AG04449 (cell line): ENCODE results near the gene TNFSF11.

Experiments used
- CTCF ChIA-PET: fragments of 350-600 bp; formaldehyde crosslinking; extraction: SDS; loops from one replicate; lab custom pipeline; 2021; ENCODE audit warnings: antibody characterized with exemption; lab: Yijun Ruan, JAX
- POLR2A ChIA-PET: fragments of 400-600, 350-600 bp; formaldehyde crosslinking; extraction: SDS; loops from one replicate; lab custom pipeline; 2020; ENCODE audit warnings: antibody characterized with exemption, inconsistent platforms; lab: Yijun Ruan, JAX
- DNase-seq: peaks from one replicate; pipeline ENCODE4 v3.0.0-alpha.2; 2010; ENCODE audit warnings: low read depth, low spot score
- H3K4me3 ChIP-seq: 2 replicates; pipeline ENCODE4 v1.5.1; 2011; ENCODE audit warnings: low read depth, mild to moderate bottlenecking, control low read depth, low read length
- CTCF ChIP-seq: IDR thresholded peaks from one replicate; pipeline ENCODE4 v1.5.1; 2011; ENCODE audit warnings: mild to moderate bottlenecking, moderate library complexity, low read length, control low read depth, inconsistent platforms; ENCODE audit not compliant: insufficient read depth; ENCODE audit errors: missing control alignments

The TNFSF11 gene

GRCh38 chr13:42574435-42575311 lies 721 bp downstream of the TNFSF11 start:
- no peak overlapping the region; the same call in 1 of the 2 replicates for H3K4me3 ChIP-seq
- ChIA-PET POLR2A (no interaction called here), CTCF (no interaction called here)
- DNase-seq = no peak
- TF ChIP-seq CTCF = no peak

GRCh38 chr13:42575938-42576337 lies 2.0 kb downstream of the TNFSF11 start:
- ChIA-PET POLR2A (no interaction called here), CTCF (interaction anchor here (1.9 kb wide), 1 partner anchor 20 kb away, joined by 7 read pairs; no protein-coding TSS in a partner anchor)
- TF ChIP-seq CTCF = no peak
- DNase-seq = no peak
- no peak overlapping the region for H3K4me3 ChIP-seq

GRCh38 chr13:42577538-42577937 lies 3.6 kb downstream of the TNFSF11 start:
- DNase-seq = no peak
- CTCF ChIA-PET = interaction anchor here (1.2 to 1.9 kb wide), 2 partner anchors 13 to 18 kb away, joined by 6 to 7 read pairs; no protein-coding TSS in a partner anchor
- POLR2A ChIA-PET = no interaction called here
- H3K4me3 ChIP-seq = no peak overlapping the region
- no peak for TF ChIP-seq CTCF

DNA sequence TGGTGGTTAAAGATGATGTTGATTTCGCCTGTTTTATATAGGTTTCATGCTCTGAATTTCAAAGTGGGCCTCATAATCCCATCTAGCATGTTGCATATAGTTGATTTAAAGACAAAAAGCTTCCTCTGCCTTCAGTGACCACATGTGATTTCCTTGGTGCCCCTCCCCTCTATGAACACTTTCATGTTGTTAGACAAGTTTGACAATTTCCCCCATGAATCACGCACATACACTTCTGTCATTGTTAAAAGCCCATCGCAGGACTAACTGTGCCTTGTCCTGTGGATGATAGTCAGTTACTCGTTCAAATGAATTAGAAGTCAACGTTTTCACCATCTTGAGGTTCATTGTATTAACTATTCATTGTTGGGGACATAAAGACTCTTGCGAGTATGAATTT lies 6.7 kb downstream of the TNFSF11 start:
- CTCF ChIA-PET = interaction anchor here (2.7 kb wide), 1 partner anchor 15 kb away, joined by 10 read pairs; no protein-coding TSS in a partner anchor
- POLR2A ChIA-PET = no interaction called here

GRCh38 chr13:42581427-42581826 lies 7.5 kb downstream of the TNFSF11 start:
- CTCF ChIA-PET = interaction anchor here (1.2 to 2.7 kb wide), 2 partner anchors 14 to 18 kb away, joined by 3 to 10 read pairs; no protein-coding TSS in a partner anchor
- POLR2A ChIA-PET = no interaction called here
- H3K4me3 ChIP-seq = no peak overlapping the region
- TF ChIP-seq CTCF = no peak
- DNase-seq = no peak

More for the DNA sequence above, 6.7 kb downstream of the TNFSF11 start:
- DNase-seq = no peak
- no peak for TF ChIP-seq CTCF
- no peak overlapping the region for H3K4me3 ChIP-seq

GRCh38 chr13:42591602-42592001 lies 17.6 kb downstream of the TNFSF11 start:
- no peak for TF ChIP-seq CTCF
- no peak for DNase-seq
- ChIA-PET CTCF (interaction anchor here (1.8 kb wide), 1 partner anchor 15 kb away, joined by 6 read pairs; no protein-coding TSS in a partner anchor), POLR2A (no interaction called here)
- no peak overlapping the region for H3K4me3 ChIP-seq
